ENCODE results near the gene SLC24A4. TPM values are rescaled to one million over a fixed set of nuclear protein-coding genes. Genes with fewer than 3 reads are reported as not detected.

The SLC24A4 gene
- total RNA-seq, 4 donors from 2014 or later = 0.81 to 3.6 (median 1.4) TPM

DNA sequence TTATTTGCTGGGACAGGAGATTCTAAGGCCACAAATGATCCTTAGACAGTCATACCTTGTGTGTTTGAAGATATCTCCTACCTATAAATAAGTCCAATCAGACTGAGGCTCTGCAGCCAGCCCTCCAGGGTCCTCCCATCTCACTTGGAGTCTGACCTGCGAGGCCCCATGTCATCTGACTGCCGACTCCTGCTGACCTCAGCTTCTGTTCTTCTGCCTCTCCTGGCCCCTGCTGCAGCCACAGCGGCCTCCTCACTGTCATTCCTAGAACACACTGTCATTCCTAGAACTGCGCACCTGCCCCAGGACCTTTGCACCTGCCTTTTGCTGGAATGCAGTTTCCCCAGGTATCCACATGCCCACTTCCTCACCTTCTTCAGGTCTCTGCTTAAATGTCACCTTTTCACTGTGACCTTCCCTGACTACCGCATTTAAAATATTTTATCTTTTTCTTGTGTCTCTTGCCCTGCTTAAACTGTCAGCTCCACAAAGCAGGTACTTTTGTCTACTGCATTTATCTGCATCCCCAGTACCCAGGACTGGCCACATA, 134.1 kb downstream of the SLC24A4 start:
- Histone ChIP-seq H3K9me3 (no peaks in the 10 kb centered on the region), H3K4me3 (no peak overlapping the region), H3K36me3 (no peaks in the 10 kb centered on the region), H3K27ac (no peak overlapping the region), H3K27me3 (no peaks in the 10 kb centered on the region), H3K4me1 (peaks cover 0 to 33% (median 4%) of the 10 kb centered on the region in 3 donors)
- ATAC-seq = no peak
- no peak for TF ChIP-seq POLR2A (IDR thresholded peaks at IDR 0.05)
- TF ChIP-seq, protein P1, sequence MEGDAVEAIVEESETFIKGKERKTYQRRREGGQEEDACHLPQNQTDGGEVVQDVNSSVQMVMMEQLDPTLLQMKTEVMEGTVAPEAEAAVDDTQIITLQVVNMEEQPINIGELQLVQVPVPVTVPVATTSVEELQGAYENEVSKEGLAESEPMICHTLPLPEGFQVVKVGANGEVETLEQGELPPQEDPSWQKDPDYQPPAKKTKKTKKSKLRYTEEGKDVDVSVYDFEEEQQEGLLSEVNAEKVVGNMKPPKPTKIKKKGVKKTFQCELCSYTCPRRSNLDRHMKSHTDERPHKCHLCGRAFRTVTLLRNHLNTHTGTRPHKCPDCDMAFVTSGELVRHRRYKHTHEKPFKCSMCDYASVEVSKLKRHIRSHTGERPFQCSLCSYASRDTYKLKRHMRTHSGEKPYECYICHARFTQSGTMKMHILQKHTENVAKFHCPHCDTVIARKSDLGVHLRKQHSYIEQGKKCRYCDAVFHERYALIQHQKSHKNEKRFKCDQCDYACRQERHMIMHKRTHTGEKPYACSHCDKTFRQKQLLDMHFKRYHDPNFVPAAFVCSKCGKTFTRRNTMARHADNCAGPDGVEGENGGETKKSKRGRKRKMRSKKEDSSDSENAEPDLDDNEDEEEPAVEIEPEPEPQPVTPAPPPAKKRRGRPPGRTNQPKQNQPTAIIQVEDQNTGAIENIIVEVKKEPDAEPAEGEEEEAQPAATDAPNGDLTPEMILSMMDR (IDR thresholded peaks at IDR 0.05) = no peak
- TF ChIP-seq POLR2AphosphoS5 (IDR thresholded peaks at IDR 0.05) = no peak
- no peak for TF ChIP-seq EP300 (IDR thresholded peaks at IDR 0.05)
- WGBS, 2 donors (ENCODE audit: low coverage in 1 of 2) = 76 to 91% methylated on average over 4 of the region's 5 CpGs

DNA sequence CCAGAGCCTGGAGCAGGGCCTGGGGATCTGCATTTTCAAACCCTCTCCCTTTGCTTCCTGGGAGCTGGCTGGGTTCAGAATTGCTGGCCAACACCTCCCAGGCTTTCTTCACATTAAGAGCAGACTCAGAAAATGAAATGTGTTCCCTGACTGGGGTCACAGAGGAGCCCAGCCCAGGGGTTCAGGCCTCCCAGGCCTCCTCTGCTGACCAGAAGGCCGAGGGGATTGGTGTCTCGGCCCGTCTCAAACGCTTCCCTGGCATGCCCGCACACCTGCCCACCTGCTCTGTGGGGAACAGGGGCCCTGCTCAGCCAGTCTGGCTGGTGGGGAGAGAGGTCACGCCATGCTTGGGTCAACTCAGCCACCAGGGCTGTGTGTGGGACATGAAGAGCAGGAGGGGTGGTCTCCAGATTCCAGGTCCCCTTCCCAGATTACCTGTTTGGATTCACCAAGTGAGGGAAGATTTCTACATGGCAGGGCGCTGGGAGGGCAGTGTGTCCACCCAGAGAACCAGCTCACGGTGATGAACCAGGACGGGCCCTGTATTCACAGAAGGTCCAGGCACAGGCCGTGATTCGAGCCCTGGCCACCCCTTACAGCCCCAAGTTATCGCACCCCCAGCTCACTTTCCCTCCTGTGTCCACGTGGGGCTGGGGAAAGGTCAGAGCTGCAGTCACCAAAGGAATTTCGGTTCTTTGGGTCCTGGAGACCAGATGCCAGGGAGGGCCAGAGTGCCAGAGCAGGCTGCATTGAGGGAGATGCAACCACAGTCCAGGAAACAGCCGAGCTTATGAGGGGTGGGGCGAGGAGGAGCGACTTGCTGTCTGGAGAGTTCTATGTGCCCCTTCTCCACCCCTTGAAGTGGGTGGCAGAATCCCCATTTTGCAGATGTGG, 135.4 kb downstream of the SLC24A4 start:
- no peak for TF ChIP-seq POLR2A (IDR thresholded peaks at IDR 0.05)
- TF ChIP-seq, protein P1 (IDR thresholded peaks at IDR 0.05) = no peak
- no peak for TF ChIP-seq POLR2AphosphoS5 (IDR thresholded peaks at IDR 0.05)
- TF ChIP-seq EP300 (IDR thresholded peaks at IDR 0.05) = no peak
- no peak for ATAC-seq
- Histone ChIP-seq H3K4me1 (peaks cover 0 to 33% (median 4%) of the 10 kb centered on the region in 3 donors), H3K36me3 (no peaks in the 10 kb centered on the region), H3K4me3 (no peak overlapping the region), H3K9me3 (no peaks in the 10 kb centered on the region), H3K27ac (no peak overlapping the region), H3K27me3 (no peaks in the 10 kb centered on the region)
- 81% methylated on average over 3 of the region's 17 CpGs; no CpG with 5 or more reads in 1 of the 2 donors for WGBS, 2 donors (ENCODE audit: low coverage in 1 of 2)

DNA sequence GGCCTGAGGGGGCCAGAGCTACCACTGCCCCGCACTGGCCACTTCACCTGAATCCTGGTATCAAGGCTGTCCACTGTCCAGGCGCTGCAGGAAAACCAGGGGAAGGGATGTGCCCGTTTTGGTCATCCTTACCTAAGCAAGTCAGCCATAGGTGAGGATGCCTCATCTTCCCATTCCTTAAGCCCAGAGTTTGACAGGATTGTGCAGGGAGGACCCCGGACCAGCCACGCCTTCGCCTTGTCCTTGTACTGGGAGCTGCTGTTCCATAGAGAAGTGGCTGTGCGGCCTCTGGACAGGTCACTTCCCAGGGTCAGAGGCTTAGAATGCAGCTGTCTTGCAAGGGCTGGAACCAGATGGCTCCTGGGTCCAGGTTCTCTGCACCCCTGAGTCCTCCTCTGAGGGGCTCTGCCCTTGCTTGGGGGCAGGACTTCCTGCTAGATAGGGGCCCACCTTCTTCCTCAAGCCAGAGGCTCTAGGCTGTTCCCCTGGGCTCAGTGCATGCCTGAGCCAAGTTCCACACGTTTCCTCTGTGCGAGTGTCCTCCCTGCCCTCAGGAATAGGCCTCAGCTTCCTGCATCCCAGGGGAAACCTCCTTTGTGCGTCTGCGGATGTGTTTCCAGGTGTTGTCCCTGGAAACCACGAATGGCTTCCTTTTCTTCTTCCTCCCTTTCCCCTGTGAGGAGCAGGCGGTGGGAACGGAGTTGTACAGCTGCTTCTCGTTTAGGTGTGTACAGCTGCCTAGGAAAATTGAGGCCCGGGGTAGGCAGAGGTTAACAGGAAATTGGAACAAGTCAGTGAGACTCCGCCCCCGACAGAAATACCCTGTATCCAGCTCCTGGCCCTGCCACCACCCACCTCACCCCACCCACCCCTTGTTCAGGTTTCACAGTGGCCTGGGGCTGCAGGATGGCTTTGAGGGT, 136.3 kb downstream of the SLC24A4 start:
- no peaks in the 10 kb centered on the region for H3K36me3 ChIP-seq
- H3K4me3 ChIP-seq = no peak overlapping the region
- peak; percentile 23 for ATAC-seq
- H3K27me3 ChIP-seq = no peaks in the 10 kb centered on the region
- peaks cover 0 to 33% (median 4%) of the 10 kb centered on the region in 3 donors for H3K4me1 ChIP-seq
- no peaks in the 10 kb centered on the region for H3K9me3 ChIP-seq
- TF ChIP-seq EP300 (IDR thresholded peaks at IDR 0.05) (no peak), POLR2AphosphoS5 (IDR thresholded peaks at IDR 0.05) (no peak), POLR2A (IDR thresholded peaks at IDR 0.05) (no peak)
- TF ChIP-seq, protein P1 (IDR thresholded peaks at IDR 0.05) = no peak
- WGBS, 2 donors (ENCODE audit: low coverage in 1 of 2) = 51 to 79% methylated on average over 3 to 6 of the region's 18 CpGs
- H3K27ac ChIP-seq = peak overlapping the region in 3 of 4 donors; percentile 47 to 54 (median 51)

DNA sequence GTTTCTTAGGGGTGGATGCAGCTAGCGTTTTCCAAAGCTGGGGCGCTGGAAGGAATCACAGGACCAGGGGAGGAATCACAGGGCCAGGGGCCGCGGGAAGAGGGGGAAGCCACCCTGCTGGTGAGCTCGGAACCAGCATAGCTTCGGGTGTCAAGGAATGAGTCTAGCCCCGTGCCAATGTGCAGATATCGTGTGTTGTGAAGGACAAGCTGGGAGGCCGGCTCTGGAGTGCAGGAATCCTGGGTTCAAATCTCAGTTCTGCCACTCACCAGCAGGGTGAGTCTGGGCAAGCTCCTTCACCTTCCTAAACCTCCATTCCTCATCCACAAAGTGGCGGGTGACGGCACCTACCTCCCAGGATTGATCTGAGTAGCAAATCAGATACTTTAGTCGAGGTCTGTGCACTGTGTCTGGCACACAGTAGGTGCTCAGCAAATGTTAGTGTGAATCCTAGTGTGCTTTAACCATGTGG, 137.0 kb downstream of the SLC24A4 start:
- TF ChIP-seq POLR2AphosphoS5 (IDR thresholded peaks at IDR 0.05) = no peak
- TF ChIP-seq, protein P1 (IDR thresholded peaks at IDR 0.05) = no peak
- no peak for TF ChIP-seq POLR2A (IDR thresholded peaks at IDR 0.05)
- TF ChIP-seq EP300 (IDR thresholded peaks at IDR 0.05) = no peak
- H3K27ac ChIP-seq = peak overlapping the region in 3 of 4 donors; percentile 47 to 54 (median 51)

More for the DNA sequence above, 137.0 kb downstream of the SLC24A4 start:
- Histone ChIP-seq H3K4me3 (no peak overlapping the region), H3K36me3 (no peaks in the 10 kb centered on the region), H3K4me1 (peaks cover 0 to 33% (median 4%) of the 10 kb centered on the region in 3 donors), H3K27me3 (no peaks in the 10 kb centered on the region), H3K9me3 (no peaks in the 10 kb centered on the region)
- 50 to 67% methylated on average over 1 to 4 of the region's 12 CpGs for WGBS, 2 donors (ENCODE audit: low coverage in 1 of 2)
- no peak for ATAC-seq
